SIG-M5 (cell line): ENCODE data around the gene GAP43.
"Not testable (repeated sequence)": the region's sequence is repeated elsewhere in the genome, so short reads cannot be mapped to it uniquely, and the experiment has no call there.

ENCODE experiments used
- DNase-seq: peaks from one replicate; lab custom pipeline; 2025; lab: John Stamatoyannopoulos, UW

The GAP43 gene

GRCh38 chr3:115698851-115699591 lies 75.7 kb downstream of the GAP43 start:
- DNase-seq, result no peak

- DNase-seq, result no peak
Observed at GRCh38 chr3:115699706-115700105, 76.4 kb downstream of the GAP43 start.

GRCh38 chr3:115702598-115702997 lies 79.3 kb downstream of the GAP43 start:
- DNase-seq, result no peak

- DNase-seq, result no peak
Observed at GRCh38 chr3:115704661-115705338, 81.5 kb downstream of the GAP43 start.

GRCh38 chr3:115706311-115706829 lies 83.1 kb downstream of the GAP43 start:
- no peak for DNase-seq

- DNase-seq, result no peak
Observed at GRCh38 chr3:115708540-115708939, 85.2 kb downstream of the GAP43 start.

GRCh38 chr3:115709093-115709492 lies 85.8 kb downstream of the GAP43 start:
- no peak for DNase-seq

- DNase-seq, result no peak
Observed at GRCh38 chr3:115709931-115710330, 86.6 kb downstream of the GAP43 start.

- DNase-seq, result no peak
Observed at GRCh38 chr3:115710799-115711198, 87.5 kb downstream of the GAP43 start.

- no peak for DNase-seq
Observed at GRCh38 chr3:115712871-115713270, 89.6 kb downstream of the GAP43 start.

GRCh38 chr3:115713284-115713683 lies 90.0 kb downstream of the GAP43 start:
- DNase-seq, result no peak

GRCh38 chr3:115715241-115715745 lies 92.0 kb downstream of the GAP43 start:
- DNase-seq, result no peak

GRCh38 chr3:115720983-115721382 lies 97.7 kb downstream of the GAP43 start:
- no peak for DNase-seq

- DNase-seq, result no peak
Observed at GRCh38 chr3:115725800-115726199, 102.5 kb downstream of the GAP43 start.

GRCh38 chr3:115727135-115727534 lies 103.8 kb downstream of the GAP43 start:
- DNase-seq, result no peak

- DNase-seq, result no peak
Observed at GRCh38 chr3:115728013-115728412, 104.7 kb downstream of the GAP43 start.

GRCh38 chr3:115736341-115736740 lies 113.0 kb downstream of the GAP43 start:
- not testable (repeated sequence) for DNase-seq

GRCh38 chr3:115741650-115742049 lies 118.3 kb downstream of the GAP43 start:
- no peak for DNase-seq

GRCh38 chr3:115744516-115744915 lies 121.2 kb downstream of the GAP43 start:
- DNase-seq, result not testable (repeated sequence)

- DNase-seq, result not testable (repeated sequence)
Observed at GRCh38 chr3:115752978-115753377, 129.7 kb downstream of the GAP43 start.

- no peak for DNase-seq
Observed at GRCh38 chr3:115758076-115758763, 134.9 kb downstream of the GAP43 start.

GRCh38 chr3:115760716-115761115 lies 137.4 kb downstream of the GAP43 start:
- no peak for DNase-seq

- no peak for DNase-seq
Observed at GRCh38 chr3:115761927-115762305, 138.6 kb downstream of the GAP43 start.
